Dermis microvascular lymphatic vessel endothelial cell (primary cell): ENCODE measurements around the gene CLIP1. TPM values are rescaled to one million over a fixed set of nuclear protein-coding genes. Genes with fewer than 3 reads are reported as not detected.
"Not testable (repeated sequence)": the region's sequence is repeated elsewhere in the genome, so short reads cannot be mapped to it uniquely, and the experiment has no call there.

Experiments
- DNase-seq, 2 donors: peaks; one replicate each; pipeline versions ENCODE4 v3.0.0 to v3.0.0-alpha.2; 2010; ENCODE audit warnings: low read depth in 2 of 2
- total RNA-seq: library from RNA; depleted of rRNA; stranded (reverse); fragments of >200 nt; gene quantifications from 2 replicates; pipeline ENCODE4 v1.2.1, GENCODE V29; 2014

CLIP1 gene
- total RNA-seq, 1 donor from 2014 or later: 22.6 TPM

GRCh38 chr12:122312926-122313325 lies 109.5 kb downstream of the CLIP1 start:
- no peak for DNase-seq

GRCh38 chr12:122311696-122312095 lies 110.8 kb downstream of the CLIP1 start:
- DNase-seq: no peak

GRCh38 chr12:122310626-122311333 lies 111.7 kb downstream of the CLIP1 start:
- no peak for DNase-seq

- no peak for DNase-seq
Measured at GRCh38 chr12:122309564-122310121, 112.8 kb downstream of the CLIP1 start.

- no peak for DNase-seq
Measured at GRCh38 chr12:122308811-122309210, 113.7 kb downstream of the CLIP1 start.

- DNase-seq: no peak
Measured at GRCh38 chr12:122306407-122306806, 116.1 kb downstream of the CLIP1 start.

GRCh38 chr12:122304924-122305323 lies 117.5 kb downstream of the CLIP1 start:
- no peak for DNase-seq

GRCh38 chr12:122303068-122303467 lies 119.4 kb downstream of the CLIP1 start:
- no peak for DNase-seq

- no peak for DNase-seq
Measured at GRCh38 chr12:122298071-122298748, 124.3 kb downstream of the CLIP1 start.

GRCh38 chr12:122297494-122297893 lies 125.0 kb downstream of the CLIP1 start:
- DNase-seq: no peak

GRCh38 chr12:122295877-122296276 lies 126.6 kb downstream of the CLIP1 start:
- no peak for DNase-seq

- DNase-seq: no peak
Measured at GRCh38 chr12:122293081-122293480, 129.4 kb downstream of the CLIP1 start.

- DNase-seq: no peak
Measured at GRCh38 chr12:122291431-122291830, 131.0 kb downstream of the CLIP1 start.

- DNase-seq: no peak
Measured at GRCh38 chr12:122283680-122284079, 138.8 kb downstream of the CLIP1 start.

GRCh38 chr12:122282061-122282460 lies 140.4 kb downstream of the CLIP1 start:
- DNase-seq: peak in 1 of 2 donors; percentile 41

- DNase-seq: no peak
Measured at GRCh38 chr12:122276242-122276641, 146.2 kb downstream of the CLIP1 start.

- no peak for DNase-seq
Measured at GRCh38 chr12:122275459-122275858, 147.0 kb downstream of the CLIP1 start.

GRCh38 chr12:122266230-122266901 lies 156.1 kb downstream of the CLIP1 start, which contains the start of gene VPS33A:
Gene VPS33A (minus strand): TSS chr12:122266494. CDS start chr12:122266408, 86 bp downstream.
- DNase-seq: peak; percentile 98

GRCh38 chr12:122265886-122266229 lies 156.6 kb downstream of the CLIP1 start:
- DNase-seq: peak; percentile 34 to 64

- DNase-seq: no peak
Measured at GRCh38 chr12:122265476-122265875, 157.0 kb downstream of the CLIP1 start.

- DNase-seq: not testable (repeated sequence)
Measured at GRCh38 chr12:122260735-122261134, 161.7 kb downstream of the CLIP1 start.

GRCh38 chr12:122258939-122259338 lies 163.5 kb downstream of the CLIP1 start:
- not testable (repeated sequence) for DNase-seq
